GM18505 (cell line): ENCODE data around the gene ME2.
"Not testable (repeated sequence)": the region's sequence is repeated elsewhere in the genome, so short reads cannot be mapped to it uniquely, and the experiment has no call there.

ENCODE experiments used
- ATAC-seq: cut with Tn5 transposase; IDR thresholded peaks from one replicate; pipeline ENCODE4 v1.9.1; 2021; ENCODE audit not compliant: unreplicated experiment
- POLR2A ChIP-seq: IDR thresholded peaks from 4 replicates; pipeline ENCODE4 v1.6.1; 2011; ENCODE audit warnings: borderline replicate concordance; ENCODE audit not compliant: insufficient read depth, insufficient read length; ENCODE audit errors: extremely low read depth

The ME2 gene

GRCh38 chr18:50911006-50911405 is 32.1 kb downstream of the ME2 start:
- TF ChIP-seq POLR2A: no peak
- ATAC-seq: no peak

- ATAC-seq: no peak
These were observed 38.1 kb downstream of the ME2 start for GRCh38 chr18:50917021-50917420.

GRCh38 chr18:50918153-50918552 is 39.2 kb downstream of the ME2 start:
- ATAC-seq: no peak
- no peak for TF ChIP-seq POLR2A

More at GRCh38 chr18:50917021-50917420, 38.1 kb downstream of the ME2 start:
- no peak for TF ChIP-seq POLR2A

- TF ChIP-seq POLR2A: no peak
- ATAC-seq: no peak
These were observed 45.5 kb downstream of the ME2 start for GRCh38 chr18:50924372-50924771.

- TF ChIP-seq POLR2A: no peak
These were observed 47.6 kb downstream of the ME2 start for GRCh38 chr18:50926521-50926920.

GRCh38 chr18:50928551-50928950 is 49.6 kb downstream of the ME2 start:
- ATAC-seq: no peak
- no peak for TF ChIP-seq POLR2A

More at GRCh38 chr18:50926521-50926920, 47.6 kb downstream of the ME2 start:
- ATAC-seq: no peak

- no peak for ATAC-seq
- no peak for TF ChIP-seq POLR2A
These were observed 54.8 kb downstream of the ME2 start for GRCh38 chr18:50933684-50934083.

GRCh38 chr18:50934545-50935211 is 55.8 kb downstream of the ME2 start:
- TF ChIP-seq POLR2A: no peak
- no peak for ATAC-seq

GRCh38 chr18:50935493-50936191 is 56.7 kb downstream of the ME2 start:
- ATAC-seq: no peak
- no peak for TF ChIP-seq POLR2A

- no peak for ATAC-seq
These were observed 58.3 kb downstream of the ME2 start for GRCh38 chr18:50937183-50937582.

GRCh38 chr18:50938912-50939311 is 60.0 kb downstream of the ME2 start:
- ATAC-seq: no peak
- TF ChIP-seq POLR2A: no peak

More at GRCh38 chr18:50937183-50937582, 58.3 kb downstream of the ME2 start:
- TF ChIP-seq POLR2A: no peak

GRCh38 chr18:50944245-50944932 is 65.5 kb downstream of the ME2 start:
- no peak for ATAC-seq
- no peak for TF ChIP-seq POLR2A

- not testable (repeated sequence) for ATAC-seq
These were observed 67.0 kb downstream of the ME2 start for GRCh38 chr18:50945918-50946317.

GRCh38 chr18:50947899-50948298 is 69.0 kb downstream of the ME2 start:
- TF ChIP-seq POLR2A: no peak
- no peak for ATAC-seq

GRCh38 chr18:50949185-50949584 is 70.3 kb downstream of the ME2 start:
- no peak for ATAC-seq
- no peak for TF ChIP-seq POLR2A

- ATAC-seq: no peak
- no peak for TF ChIP-seq POLR2A
These were observed 71.7 kb downstream of the ME2 start for GRCh38 chr18:50950626-50951025.
